HEK293 (cell line): ENCODE data around the gene GABRD.

Experiments used
- ATF2 ChIP-seq: fragments of 450-650 bp; formaldehyde crosslinking; IDR thresholded peaks from 2 replicates; pipeline ENCODE4 v1.5.1; 2016; ENCODE audit warnings: missing biosample characterization, missing genetic modification characterization, low read depth
- CTCF ChIP-seq: fragments of 450-650 bp; formaldehyde crosslinking; IDR thresholded peaks from 2 replicates; pipeline ENCODE4 v1.5.1; 2016; ENCODE audit warnings: missing biosample characterization, missing genetic modification characterization
- HOXA7 ChIP-seq: sonication (generic); formaldehyde crosslinking; IDR thresholded peaks from 2 replicates; pipeline ENCODE4 v1.8.1; 2022; ENCODE audit warnings: missing genetic modification reagents, borderline replicate concordance
- KLF1 ChIP-seq: fragments of 450-650 bp; formaldehyde crosslinking; IDR thresholded peaks from 2 replicates; pipeline ENCODE4 v1.5.1; 2016; ENCODE audit warnings: missing biosample characterization, missing genetic modification characterization
- REST ChIP-seq: fragments of 450-650 bp; formaldehyde crosslinking; IDR thresholded peaks from 2 replicates; pipeline ENCODE4 v1.5.1; 2016; ENCODE audit warnings: missing biosample characterization, missing genetic modification characterization
- TCF7L2 ChIP-seq: IDR thresholded peaks from 2 replicates; pipeline ENCODE4 v1.6.1; 2011; ENCODE audit warnings: low read depth, mild to moderate bottlenecking, inconsistent platforms, low read length, moderate library complexity, borderline replicate concordance
- ZNF202 ChIP-seq: fragments of 450-650 bp; formaldehyde crosslinking; IDR thresholded peaks from 2 replicates; pipeline ENCODE4 v1.5.1; 2016; ENCODE audit warnings: missing biosample characterization, missing genetic modification characterization, borderline replicate concordance
- ZNF621 ChIP-seq: fragments of 450-650 bp; formaldehyde crosslinking; IDR thresholded peaks from 2 replicates; pipeline ENCODE4 v1.5.1; 2017; ENCODE audit warnings: missing biosample characterization, missing genetic modification characterization

GRCh38 chr1:2078170-2078569 is 59.0 kb downstream of the GABRD start:
- no peak for TF ChIP-seq REST
- TF ChIP-seq CTCF, result no peak
- TF ChIP-seq ZNF621 (tag by site-specific recombination), result no peak
- TF ChIP-seq ZNF202 (tag by site-specific recombination), result no peak
- no peak for TF ChIP-seq HOXA7
- no peak for TF ChIP-seq TCF7L2
- no peak for TF ChIP-seq KLF1
- no peak for TF ChIP-seq ATF2
